ENCODE results near the gene CACNB2.
"Not testable (repeated sequence)": the region's sequence is repeated elsewhere in the genome, so short reads cannot be mapped to it uniquely, and the experiment has no call there.

CACNB2 gene

DNA sequence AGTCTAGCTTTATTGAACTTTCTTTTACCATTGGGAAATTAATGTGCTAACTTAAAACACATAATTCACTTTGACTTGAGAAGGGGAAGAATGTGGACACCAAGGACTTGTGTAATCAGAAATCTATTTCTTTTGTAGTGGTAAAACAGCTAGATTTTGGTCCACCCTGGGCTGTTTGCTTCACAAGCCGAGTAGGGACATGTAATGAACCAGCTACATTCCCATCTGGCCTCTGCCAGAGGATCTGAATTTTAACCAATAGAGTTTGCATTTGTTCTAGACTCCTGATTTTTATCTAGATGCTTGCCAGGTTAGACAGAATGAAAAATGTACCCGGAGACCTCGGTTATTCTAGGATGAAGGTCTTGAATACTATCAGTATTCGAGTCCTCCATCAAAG is 1.9 kb downstream of the CACNB2 start:
- no peak for DNase-seq (ENCODE audit: low read depth)
- no peak for TF ChIP-seq CTCF (IDR thresholded peaks at IDR 0.05; ENCODE audit: insufficient read depth, low read depth, low read length, missing control alignments)
- H3K4me3 ChIP-seq (ENCODE audit: low read length) = no peak overlapping the region

DNA sequence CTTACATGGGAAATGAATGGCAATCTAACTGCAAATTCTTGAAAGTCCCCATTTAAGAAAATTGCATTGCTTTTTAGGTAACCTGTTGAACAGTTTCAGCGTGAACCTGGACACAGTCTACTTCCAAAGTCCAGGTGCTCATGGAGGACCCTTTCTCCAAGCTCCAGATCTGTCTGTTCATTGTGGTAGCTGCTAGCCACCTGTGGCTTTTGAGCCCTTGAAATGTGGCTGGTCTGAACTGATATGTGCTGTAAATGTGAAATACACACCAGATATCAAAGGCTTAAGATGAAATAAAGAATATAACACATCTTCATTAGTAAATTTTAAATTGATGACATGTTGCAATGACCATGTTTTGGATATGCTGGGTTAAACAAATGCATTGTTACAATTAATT is 4.2 kb downstream of the CACNB2 start:
- no peak overlapping the region for H3K4me3 ChIP-seq (ENCODE audit: low read length)
- no peak for TF ChIP-seq CTCF (IDR thresholded peaks at IDR 0.05; ENCODE audit: insufficient read depth, low read depth, low read length, missing control alignments)
- no peak for DNase-seq (ENCODE audit: low read depth)

GRCh38 chr10:18144928-18145327 is 4.7 kb downstream of the CACNB2 start:
- H3K4me3 ChIP-seq (ENCODE audit: low read length) = no peak overlapping the region
- DNase-seq (ENCODE audit: low read depth) = peak; percentile 26
- no peak for TF ChIP-seq CTCF (IDR thresholded peaks at IDR 0.05; ENCODE audit: insufficient read depth, low read depth, low read length, missing control alignments)

DNA sequence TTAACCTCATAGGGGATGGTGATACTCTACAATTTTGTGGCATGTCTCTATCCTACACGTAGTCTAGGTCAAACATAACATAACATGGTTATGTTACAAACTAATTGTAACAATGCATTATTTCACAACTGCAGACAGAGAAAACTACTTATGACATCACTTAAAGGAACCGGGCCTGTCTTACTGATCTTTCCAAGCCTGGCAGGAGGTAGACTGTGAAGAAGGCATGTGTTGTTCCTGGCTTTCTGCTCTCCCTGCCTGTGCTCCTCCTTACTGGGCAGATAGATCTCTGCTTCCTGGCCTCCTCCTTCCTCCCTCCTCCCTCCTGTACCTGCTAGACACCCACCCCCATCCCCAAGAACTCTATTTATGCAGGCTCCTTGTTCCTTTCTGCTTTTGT is 5.4 kb downstream of the CACNB2 start:
- DNase-seq (ENCODE audit: low read depth) = peak; percentile 18
- TF ChIP-seq CTCF (IDR thresholded peaks at IDR 0.05; ENCODE audit: insufficient read depth, low read depth, low read length, missing control alignments) = no peak

GRCh38 chr10:18149196-18149800 is 9.1 kb downstream of the CACNB2 start:
- DNase-seq (ENCODE audit: low read depth) = no peak
- no peak overlapping the region for H3K4me3 ChIP-seq (ENCODE audit: low read length)
- TF ChIP-seq CTCF (IDR thresholded peaks at IDR 0.05; ENCODE audit: insufficient read depth, low read depth, low read length, missing control alignments) = no peak

More for the DNA sequence above, 5.4 kb downstream of the CACNB2 start:
- no peak overlapping the region for H3K4me3 ChIP-seq (ENCODE audit: low read length)

- DNase-seq (ENCODE audit: low read depth) = no peak
- no peak overlapping the region for H3K4me3 ChIP-seq (ENCODE audit: low read length)
- no peak for TF ChIP-seq CTCF (IDR thresholded peaks at IDR 0.05; ENCODE audit: insufficient read depth, low read depth, low read length, missing control alignments)
These were observed 11.2 kb downstream of the CACNB2 start for GRCh38 chr10:18151356-18151890.

DNA sequence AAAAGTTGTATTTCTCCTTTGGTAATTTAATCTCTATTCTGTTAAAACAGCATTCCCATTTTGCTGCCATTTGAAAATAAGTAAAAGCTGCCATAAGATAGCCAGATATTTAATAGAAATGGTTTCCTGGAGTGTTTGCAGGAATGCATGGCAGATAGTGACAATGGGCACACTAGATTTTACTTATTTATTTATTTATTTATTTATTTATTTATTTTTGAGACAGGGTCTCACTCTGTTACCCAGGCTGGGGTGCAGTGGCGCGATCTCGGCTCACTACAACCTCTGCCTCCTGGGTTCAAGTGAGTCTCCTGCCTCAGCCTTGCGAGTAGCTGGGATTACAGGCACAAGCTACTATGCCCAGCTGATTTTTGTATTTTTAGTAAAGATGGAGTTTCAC is 13.2 kb downstream of the CACNB2 start:
- H3K4me3 ChIP-seq (ENCODE audit: low read length); DNase-seq (ENCODE audit: low read depth): not testable (repeated sequence)

Measured in epithelial cell of esophagus (primary cell).